Thymus (tissue), 14 donors: Measurements from ENCODE around the gene MLANA. TPM values are rescaled to one million over a fixed set of nuclear protein-coding genes. Genes with fewer than 3 reads are reported as not detected.

Experiments used
- DNase-seq, 9 donors: peaks; one replicate each; pipeline ENCODE4 v3.0.0-alpha.2; 2013; ENCODE audit warnings: low spot score in 9 of 9, low read depth in 6 of 9, missing footprints in 1 of 9
- H3K27ac ChIP-seq, 2 donors: one replicate each; pipeline ENCODE4 v1.5.1; 2013; ENCODE audit warnings: control low read depth in 1 of 2, low read depth in 1 of 2, low read length in 1 of 2, mild to moderate bottlenecking in 1 of 2, moderate library complexity in 1 of 2
- H3K27me3 ChIP-seq, 2 donors: one replicate each; pipeline ENCODE4 v1.5.1; 2013; ENCODE audit warnings: low read length in 1 of 2; ENCODE audit not compliant: control insufficient read depth in 2 of 2, insufficient read depth in 1 of 2
- H3K36me3 ChIP-seq, 2 donors: one replicate each; pipeline ENCODE4 v1.5.1; 2013; ENCODE audit warnings: low read length in 1 of 2, mild to moderate bottlenecking in 1 of 2, moderate library complexity in 1 of 2; ENCODE audit not compliant: control insufficient read depth in 2 of 2, insufficient read depth in 2 of 2
- H3K4me1 ChIP-seq, 2 donors: one replicate each; pipeline ENCODE4 v1.5.1; 2013; ENCODE audit warnings: low read length in 2 of 2; ENCODE audit not compliant: control insufficient read depth in 2 of 2, insufficient read depth in 2 of 2
- H3K4me3 ChIP-seq, 2 donors: one replicate each; pipeline ENCODE4 v1.5.1; 2013; ENCODE audit warnings: low read length in 2 of 2, control low read depth in 1 of 2, mild to moderate bottlenecking in 1 of 2
- H3K9me3 ChIP-seq, 2 donors: one replicate each; pipeline ENCODE4 v1.5.1; 2013; ENCODE audit warnings: low read length in 1 of 2, mild to moderate bottlenecking in 1 of 2; ENCODE audit not compliant: control insufficient read depth in 2 of 2, insufficient read depth in 1 of 2
- WGBS: extraction: QIAGEN DNeasy Blood & Tissue Kit; methylation state at CpG from one replicate; pipeline ENCODE4 v1.1.7; 2013; 5-methylcytosine and 5-hydroxymethylcytosine counted together
- long read RNA-seq, 10 donors: transcript quantifications; one replicate each; lab custom pipeline, GENCODE V29; 2026
- polyA plus RNA-seq: library from polyadenylated mRNA; stranded (reverse); fragments of 200-250 nt; gene quantifications from one replicate; pipeline ENCODE4 v1.2.3, GENCODE V29; 2013
- total RNA-seq: library from RNA; stranded (reverse); fragments of 120-200 nt; gene quantifications from one replicate; pipeline ENCODE4 v1.2.4, GENCODE V29; 2013
- donor health status: healthy.

MLANA gene
- total RNA-seq (not detected), polyA plus RNA-seq (0.09 TPM)
- long read RNA-seq, donor 1: 0 reads
- long read RNA-seq, donor 2: 0 reads
- long read RNA-seq, donor 3: 0 reads
- long read RNA-seq, donor 4: 0 reads
- long read RNA-seq, donor 5: 0 reads
- long read RNA-seq, donor 6: 0 reads
- long read RNA-seq, donor 7: 0 reads
- long read RNA-seq, donor 8: 0 reads
- long read RNA-seq, donor 9: 0 reads
- long read RNA-seq, donor 10: 0 reads

GRCh38 chr9:5890641-5891040 is at the start of gene MLANA:
Gene MLANA (plus strand): TSS chr9:5890889. CDS start chr9:5892475, 1,586 bp downstream.
- Histone ChIP-seq H3K4me3 (no peak within 1 kb of the TSS), H3K27me3 (no peaks in the 10 kb centered on the region), H3K9me3 (no peaks in the 10 kb centered on the region), H3K27ac (no peak within 1 kb of the TSS), H3K36me3 (peaks cover 0 to 4% of the 10 kb centered on the region in 2 donors), H3K4me1 (peaks cover 7 to 22% of the 10 kb centered on the region in 2 donors)
- 96% methylated on average over 9 of the region's 9 CpGs for WGBS
- DNase-seq: no peak

- Histone ChIP-seq H3K4me3 (no peak overlapping the region), H3K36me3 (no peaks in the 10 kb centered on the region), H3K4me1 (peaks cover 22 to 56% of the 10 kb centered on the region in 2 donors), H3K27me3 (peaks cover 6 to 16% of the 10 kb centered on the region in 2 donors), H3K9me3 (peaks cover 0 to 5% of the 10 kb centered on the region in 2 donors), H3K27ac (peak overlapping the region; percentile 72 to 76)
- DNase-seq: peak in 8 of 9 donors; percentile 47 to 93 (median 70)
- WGBS: 31% methylated on average over 12 of the region's 12 CpGs
These were observed 48.7 kb upstream of the MLANA start for GRCh38 chr9:5841771-5842573.

GRCh38 chr9:5842929-5843793 is 47.5 kb upstream of the MLANA start:
- H3K4me3 ChIP-seq: no peak overlapping the region
- H3K27ac ChIP-seq: peak overlapping the region in 1 of 2 donors; percentile 59
- H3K27me3 ChIP-seq: peaks cover 6 to 15% of the 10 kb centered on the region in 2 donors
- no peak for DNase-seq
- H3K4me1 ChIP-seq: peaks cover 22 to 56% of the 10 kb centered on the region in 2 donors
- no peaks in the 10 kb centered on the region for H3K36me3 ChIP-seq
- WGBS: 83% methylated on average over 5 of the region's 5 CpGs
- H3K9me3 ChIP-seq: peaks cover 0 to 5% of the 10 kb centered on the region in 2 donors

DNA sequence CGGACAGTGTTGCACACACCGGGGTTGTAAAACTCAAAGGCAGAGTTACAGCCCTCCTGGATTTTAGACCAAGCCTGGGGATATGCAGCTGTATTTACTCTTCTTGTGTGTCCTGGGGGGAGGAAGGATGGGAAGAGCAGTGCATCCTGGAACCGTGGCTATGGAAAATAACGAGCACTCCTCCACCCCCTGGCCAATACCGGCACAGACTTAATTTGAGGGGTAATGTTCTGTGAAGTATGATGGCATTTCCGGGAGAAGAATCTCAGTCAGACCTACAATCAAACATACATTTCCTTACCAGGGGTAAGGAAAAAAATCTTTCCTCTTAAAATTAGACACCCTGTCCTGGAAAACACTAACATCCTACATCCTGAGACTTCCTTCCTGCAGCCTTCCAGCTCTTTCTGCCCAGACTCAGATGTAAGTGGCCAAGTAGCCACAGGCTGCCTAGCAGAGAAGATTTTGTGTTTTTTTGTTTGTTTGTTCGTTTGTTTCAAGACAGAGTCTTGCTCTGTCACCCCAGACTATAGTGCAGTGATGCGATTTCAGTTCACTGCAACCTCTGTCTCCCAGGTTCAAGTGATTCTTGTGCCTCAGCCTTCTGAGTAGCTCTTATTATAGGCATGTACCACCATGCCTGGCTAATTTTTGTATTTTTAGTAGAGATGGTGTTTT is 46.8 kb upstream of the MLANA start:
- peak overlapping the region; percentile 72 to 78 for H3K27ac ChIP-seq
- peak in 1 of 9 donors; percentile 47 for DNase-seq
- WGBS: 28% methylated on average over 8 of the region's 8 CpGs

GRCh38 chr9:5845157-5845531 is 45.5 kb upstream of the MLANA start:
- Histone ChIP-seq H3K9me3 (peaks cover 0 to 5% of the 10 kb centered on the region in 2 donors), H3K27ac (peak overlapping the region in 1 of 2 donors; percentile 72)

More for the DNA sequence above, 46.8 kb upstream of the MLANA start:
- H3K36me3 ChIP-seq: no peaks in the 10 kb centered on the region
- peaks cover 6 to 11% of the 10 kb centered on the region in 2 donors for H3K27me3 ChIP-seq
- H3K9me3 ChIP-seq: peaks cover 0 to 5% of the 10 kb centered on the region in 2 donors
- no peak overlapping the region for H3K4me3 ChIP-seq
- peaks cover 22 to 56% of the 10 kb centered on the region in 2 donors for H3K4me1 ChIP-seq

DNA sequence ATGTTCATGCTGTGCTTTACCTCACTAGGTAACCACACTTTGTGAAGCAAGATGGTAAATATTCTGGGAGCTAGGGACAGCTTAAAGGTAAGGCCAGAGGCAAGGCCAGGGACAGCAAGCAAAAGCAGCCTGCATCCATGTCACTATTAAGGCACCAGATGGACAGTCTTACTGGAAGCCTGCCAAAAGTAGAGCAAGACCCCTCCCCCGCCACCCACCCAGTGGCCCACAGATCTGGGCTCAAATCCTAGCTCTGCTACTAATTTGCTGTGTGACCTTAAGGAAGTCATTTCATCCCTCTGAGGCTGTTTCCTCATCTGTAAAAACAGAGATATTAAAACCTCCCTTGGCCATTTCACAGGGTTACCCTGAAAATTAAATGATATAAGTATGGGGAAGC is 44.6 kb upstream of the MLANA start:
- Histone ChIP-seq H3K4me1 (peaks cover 22 to 50% of the 10 kb centered on the region in 2 donors), H3K4me3 (no peak overlapping the region), H3K27ac (no peak overlapping the region), H3K9me3 (peaks cover 0 to 5% of the 10 kb centered on the region in 2 donors), H3K27me3 (peaks cover 0 to 2% of the 10 kb centered on the region in 2 donors), H3K36me3 (no peaks in the 10 kb centered on the region)
- WGBS: 100% methylated on average over 1 of the region's 1 CpG
- DNase-seq: no peak

More at GRCh38 chr9:5845157-5845531, 45.5 kb upstream of the MLANA start:
- Histone ChIP-seq H3K4me1 (peaks cover 22 to 53% of the 10 kb centered on the region in 2 donors), H3K27me3 (peaks cover 3 to 6% of the 10 kb centered on the region in 2 donors), H3K4me3 (no peak overlapping the region), H3K36me3 (no peaks in the 10 kb centered on the region)
- 30% methylated on average over 1 of the region's 1 CpG for WGBS
- no peak for DNase-seq

GRCh38 chr9:5846501-5846921 is 44.2 kb upstream of the MLANA start:
- 92% methylated on average over 4 of the region's 4 CpGs for WGBS
- DNase-seq: no peak
- H3K4me1 ChIP-seq: peaks cover 18 to 49% of the 10 kb centered on the region in 2 donors

GRCh38 chr9:5848372-5848882 is 42.3 kb upstream of the MLANA start:
- Histone ChIP-seq H3K27me3 (no peaks in the 10 kb centered on the region), H3K4me3 (no peak overlapping the region), H3K27ac (no peak overlapping the region), H3K9me3 (no peaks in the 10 kb centered on the region), H3K4me1 (peaks cover 17 to 35% of the 10 kb centered on the region in 2 donors), H3K36me3 (no peaks in the 10 kb centered on the region)
- no peak for DNase-seq
- WGBS: 96% methylated on average over 3 of the region's 3 CpGs

More at GRCh38 chr9:5846501-5846921, 44.2 kb upstream of the MLANA start:
- H3K4me3 ChIP-seq: no peak overlapping the region
- no peaks in the 10 kb centered on the region for H3K36me3 ChIP-seq
- H3K27me3 ChIP-seq: peaks cover 0 to 2% of the 10 kb centered on the region in 2 donors
- peaks cover 0 to 5% of the 10 kb centered on the region in 2 donors for H3K9me3 ChIP-seq
- H3K27ac ChIP-seq: no peak overlapping the region
